Glomerular endothelial cell (primary cell): Measurements from ENCODE around the gene E2F1. TPM values are rescaled to one million over a fixed set of nuclear protein-coding genes. Genes with fewer than 3 reads are reported as not detected.

Source experiments
- DNase-seq: peaks from one replicate; pipeline ENCODE4 v3.0.0-alpha.2; 2011; ENCODE audit warnings: low read depth, low spot score; ENCODE audit errors: extremely low read depth
- total RNA-seq: library from RNA; depleted of rRNA; stranded (reverse); fragments of >200 nt; gene quantifications from 2 replicates; pipeline ENCODE4 v1.2.3, GENCODE V29; 2015

Gene E2F1, protein sequence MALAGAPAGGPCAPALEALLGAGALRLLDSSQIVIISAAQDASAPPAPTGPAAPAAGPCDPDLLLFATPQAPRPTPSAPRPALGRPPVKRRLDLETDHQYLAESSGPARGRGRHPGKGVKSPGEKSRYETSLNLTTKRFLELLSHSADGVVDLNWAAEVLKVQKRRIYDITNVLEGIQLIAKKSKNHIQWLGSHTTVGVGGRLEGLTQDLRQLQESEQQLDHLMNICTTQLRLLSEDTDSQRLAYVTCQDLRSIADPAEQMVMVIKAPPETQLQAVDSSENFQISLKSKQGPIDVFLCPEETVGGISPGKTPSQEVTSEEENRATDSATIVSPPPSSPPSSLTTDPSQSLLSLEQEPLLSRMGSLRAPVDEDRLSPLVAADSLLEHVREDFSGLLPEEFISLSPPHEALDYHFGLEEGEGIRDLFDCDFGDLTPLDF
- 3.2 and 9.9 TPM in 2 replicates for total RNA-seq

GRCh38 chr20:33686100-33686983, at the start of gene E2F1:
E2F1 (minus strand) TSS chr20:33686385; CDS start chr20:33686264, 121 bp downstream.
- DNase-seq: no peak

- no peak for DNase-seq
These were observed 47.7 kb upstream of the E2F1 start for GRCh38 chr20:33733654-33734576.

DNA sequence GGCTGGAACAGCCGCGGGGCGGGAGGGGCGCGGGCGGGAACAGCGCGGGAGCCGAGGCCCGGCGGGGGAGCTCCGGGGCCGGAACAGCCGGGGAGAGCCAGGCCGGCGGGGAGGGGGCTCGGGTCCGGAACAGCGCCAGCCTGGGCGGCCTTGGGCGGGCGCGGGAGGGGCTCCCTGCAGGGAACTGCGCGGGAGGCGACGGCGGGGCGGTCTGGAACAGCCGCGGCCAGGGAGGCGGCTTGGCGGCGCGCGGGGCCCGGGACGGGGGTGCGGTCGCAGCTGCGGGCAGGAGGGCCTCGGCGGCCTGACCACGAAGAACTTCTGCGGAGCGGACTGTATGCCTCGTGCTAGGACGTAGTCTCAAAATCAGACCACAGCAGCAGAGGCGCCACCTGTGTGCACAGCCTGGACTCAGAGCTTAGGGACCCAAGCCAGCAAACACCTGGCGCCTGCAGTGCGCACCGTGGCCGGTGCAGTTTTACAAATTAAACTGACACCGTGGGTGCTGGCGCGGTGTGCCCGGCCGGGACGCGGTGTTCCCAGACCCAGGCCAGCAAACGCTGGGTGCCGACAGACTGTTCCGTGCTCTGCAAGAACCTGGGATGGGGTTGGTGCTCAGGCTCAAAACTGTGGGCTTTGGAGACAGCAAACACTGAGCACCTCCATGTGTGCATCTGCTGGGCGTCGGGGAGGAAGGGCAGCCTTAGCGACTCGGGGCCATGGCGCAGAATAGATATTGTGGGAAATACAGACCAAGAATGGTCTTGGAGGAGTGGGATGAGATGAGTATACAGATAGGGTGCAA, 46.2 kb upstream of the E2F1 start:
- DNase-seq: no peak

DNA sequence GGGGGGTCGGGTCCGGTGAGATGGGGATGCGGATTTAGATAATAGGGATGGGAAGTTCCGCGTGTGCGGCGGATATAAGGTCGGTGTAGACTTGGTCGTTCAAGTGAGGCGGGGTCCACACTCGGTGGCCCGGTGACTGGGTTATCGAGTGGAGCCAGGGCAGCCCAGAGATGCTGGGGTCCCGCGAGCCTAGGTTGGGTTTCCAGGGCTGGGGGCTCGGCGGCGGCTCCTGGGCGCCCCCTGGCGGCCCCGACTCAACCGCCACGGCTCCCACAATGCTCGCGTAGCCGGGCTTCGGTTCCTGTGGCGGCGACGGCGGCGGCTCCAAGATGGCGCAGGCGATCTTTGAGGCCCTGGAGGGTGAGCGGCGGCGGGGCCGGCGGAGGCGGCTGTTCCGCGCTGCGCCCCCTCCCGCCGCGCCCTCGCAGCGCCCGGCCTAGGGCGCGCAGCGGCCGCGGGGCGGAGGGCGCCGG, 45.5 kb upstream of the E2F1 start, which contains the start of gene ZNF341:
Gene ZNF341 (plus strand): TSS at position 304 of the 473 bp plus-strand sequence. CDS start 26 bp downstream, at position 330.
- DNase-seq: no peak

GRCh38 chr20:33730946-33731692, 44.9 kb upstream of the E2F1 start:
- DNase-seq: no peak

- DNase-seq: no peak
These were observed 42.9 kb upstream of the E2F1 start for GRCh38 chr20:33729101-33729500.

DNA sequence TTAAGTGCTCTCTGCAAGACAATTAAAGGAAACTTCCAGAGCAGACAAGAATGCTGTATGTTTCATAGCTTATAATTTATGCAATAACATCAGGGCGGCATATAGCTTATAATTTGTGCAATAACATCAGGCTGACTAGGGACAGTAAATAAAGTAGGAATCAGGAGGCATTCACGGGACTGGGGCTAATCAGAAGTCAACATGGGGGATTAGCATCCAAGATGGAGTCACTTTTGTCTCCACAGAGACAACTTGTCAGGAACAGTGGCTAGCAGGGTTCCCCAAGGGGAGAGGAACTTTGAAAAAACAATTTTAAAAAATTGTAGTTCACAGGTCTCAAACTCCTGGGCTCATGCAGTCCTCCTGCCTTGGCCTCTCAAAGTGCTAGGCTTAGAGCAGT, 42.3 kb upstream of the E2F1 start:
- no peak for DNase-seq

GRCh38 chr20:33727806-33728205, 41.6 kb upstream of the E2F1 start:
- no peak for DNase-seq

DNA sequence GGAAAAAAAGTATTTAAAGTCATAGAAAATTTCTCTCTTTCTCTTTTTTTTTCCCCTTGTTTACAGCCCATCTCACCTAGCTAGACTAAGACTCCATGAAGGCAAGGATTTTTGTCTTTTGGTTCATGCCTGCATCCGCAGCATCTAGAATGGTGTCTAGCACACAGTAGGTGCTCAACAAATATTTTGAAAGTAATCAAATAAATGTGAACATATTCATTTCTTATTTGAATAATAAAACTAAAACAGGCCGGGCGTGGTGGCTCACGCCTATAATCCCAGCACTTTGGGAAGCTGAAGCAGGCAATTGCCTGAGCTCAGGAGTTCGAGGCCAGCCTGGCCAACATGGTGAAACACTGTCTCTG, 40.9 kb upstream of the E2F1 start:
- no peak for DNase-seq

- no peak for DNase-seq
These were observed 39.6 kb upstream of the E2F1 start for GRCh38 chr20:33725607-33726264.

- no peak for DNase-seq
These were observed 38.4 kb upstream of the E2F1 start for GRCh38 chr20:33724439-33725094.

GRCh38 chr20:33721391-33722140, 35.4 kb upstream of the E2F1 start:
- DNase-seq: no peak

DNA sequence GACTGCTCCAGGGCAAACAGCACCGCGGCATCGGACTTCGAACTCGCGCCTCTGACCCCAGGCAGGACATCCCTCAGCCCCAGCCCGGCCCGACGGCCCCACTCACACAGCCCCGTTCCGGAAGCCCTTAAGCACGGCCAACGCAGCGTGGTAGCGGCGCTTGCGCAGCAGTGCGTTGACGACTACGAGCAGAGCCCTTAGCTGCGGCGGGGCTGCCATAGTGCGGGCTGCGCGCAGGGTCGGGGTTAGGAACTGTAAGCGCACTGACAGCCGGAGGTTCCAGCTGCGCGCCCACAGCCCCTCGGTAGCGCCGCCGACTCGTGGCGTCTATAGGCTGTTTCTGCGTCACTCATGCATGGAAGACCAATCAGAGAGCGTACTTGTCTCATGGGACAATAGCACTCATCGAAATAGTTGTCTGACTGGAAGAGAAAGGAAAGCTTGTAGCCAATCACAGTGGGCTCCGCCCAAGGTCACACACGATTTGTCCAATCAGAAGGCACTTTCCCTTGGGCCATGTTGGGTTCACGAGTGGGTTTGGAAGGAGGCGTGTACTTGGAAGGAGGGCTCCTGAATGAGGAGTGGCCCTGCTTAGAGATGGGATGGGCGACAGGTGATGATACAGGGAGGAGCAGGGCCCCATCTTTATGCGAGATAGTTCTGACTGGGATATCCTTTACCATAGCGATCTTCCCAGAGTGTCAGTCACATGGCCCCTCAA, 34.0 kb upstream of the E2F1 start, which contains the start of gene PXMP4:
Gene PXMP4 (minus strand): TSS at position 322 of the 721 bp plus-strand sequence. CDS start 103 bp downstream, at position 219.
- peak; percentile 96 for DNase-seq

GRCh38 chr20:33719277-33719988, 33.2 kb upstream of the E2F1 start:
- DNase-seq: no peak

DNA sequence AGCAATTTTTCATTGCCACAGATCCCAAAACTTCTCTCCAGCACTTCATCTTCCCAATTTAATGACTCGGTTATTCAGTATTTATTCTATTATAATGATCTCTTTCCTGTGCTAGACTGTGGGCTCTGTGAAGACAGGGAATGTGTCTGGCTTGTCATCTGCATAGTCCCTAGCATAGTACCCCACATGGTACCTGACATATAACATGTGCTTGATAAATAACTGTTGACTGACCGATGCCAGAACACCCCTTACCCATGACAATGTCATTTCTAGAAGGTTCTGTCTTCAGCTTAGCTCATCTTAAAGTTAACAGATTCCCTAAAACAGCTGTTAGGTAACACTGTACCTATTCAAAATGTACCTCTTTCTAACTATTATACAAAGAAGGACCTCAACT, 30.3 kb upstream of the E2F1 start:
- DNase-seq: no peak
